HL-60 (cell line): Measurements from ENCODE around the gene JTB. TPM values are rescaled to one million over a fixed set of nuclear protein-coding genes. Genes with fewer than 3 reads are reported as not detected.

Experiments
- microRNA-seq: library from miRNA; unstranded; fragments of <30 nt; microRNA quantifications from one replicate; pipeline ENCODE4, GENCODE V29; 2018

JTB gene

Small RNA genes lying within 50 kb of the gene (microRNA-seq; reads per million reads assigned to microRNA genes)
- gene MIR6737 = not detected
